WTC11 (cell line): ENCODE measurements around the gene RADIL.

Experiments
- CREB1 ChIP-seq: sonication (generic); formaldehyde crosslinking; IDR thresholded peaks from 2 replicates; pipeline ENCODE4 v1.8.0; 2023; ENCODE audit warnings: mild to moderate bottlenecking, missing genetic modification reagents
- ZNF512 ChIP-seq: sonication (generic); formaldehyde crosslinking; IDR thresholded peaks from 2 replicates; pipeline ENCODE4 v1.8.1; 2022; ENCODE audit warnings: missing genetic modification reagents, borderline replicate concordance
- TF ChIP-seq, protein P1 (sequence below): fragments of 200-600 bp; IDR thresholded peaks from 2 replicates; pipeline ENCODE4 v1.8.0; 2022; ENCODE audit warnings: antibody characterized with exemption

DNA sequence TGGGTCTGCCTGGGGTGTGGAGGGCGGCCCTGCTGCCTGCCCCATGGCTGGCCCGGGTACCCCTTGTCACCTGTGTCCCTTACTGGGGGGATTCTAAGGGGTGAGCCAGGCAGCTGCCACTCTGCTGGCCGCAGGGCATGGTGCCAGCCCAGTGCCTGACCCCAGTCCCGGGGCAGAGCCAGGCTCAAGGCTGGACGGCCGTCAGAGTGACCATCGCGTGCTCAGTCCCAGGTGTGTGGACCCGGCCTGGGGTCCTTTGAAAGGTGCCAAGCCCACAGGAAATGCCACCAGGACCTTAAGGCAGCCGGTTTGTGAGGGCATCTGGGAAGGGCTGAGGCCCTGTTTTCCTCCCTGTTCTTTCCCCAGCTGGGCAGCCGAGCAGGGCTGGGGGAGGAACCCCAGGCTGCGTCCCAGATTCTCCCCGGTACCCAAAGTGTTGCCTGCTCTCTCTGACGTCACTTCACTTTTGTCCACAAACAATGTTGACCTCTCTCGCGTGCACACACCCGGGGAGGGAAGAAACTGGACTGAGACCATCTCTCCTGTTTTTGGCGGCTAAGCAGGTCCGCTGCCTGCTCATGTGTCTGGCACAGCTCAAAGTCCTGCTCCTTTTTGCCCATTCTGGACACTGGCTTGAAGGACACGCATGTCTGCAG lies 59.3 kb downstream of the RADIL start:
- TF ChIP-seq ZNF512 (CRISPR knock-in tag) (no peak), CREB1 (CRISPR knock-in tag) (no peak)
- TF ChIP-seq, protein P1, sequence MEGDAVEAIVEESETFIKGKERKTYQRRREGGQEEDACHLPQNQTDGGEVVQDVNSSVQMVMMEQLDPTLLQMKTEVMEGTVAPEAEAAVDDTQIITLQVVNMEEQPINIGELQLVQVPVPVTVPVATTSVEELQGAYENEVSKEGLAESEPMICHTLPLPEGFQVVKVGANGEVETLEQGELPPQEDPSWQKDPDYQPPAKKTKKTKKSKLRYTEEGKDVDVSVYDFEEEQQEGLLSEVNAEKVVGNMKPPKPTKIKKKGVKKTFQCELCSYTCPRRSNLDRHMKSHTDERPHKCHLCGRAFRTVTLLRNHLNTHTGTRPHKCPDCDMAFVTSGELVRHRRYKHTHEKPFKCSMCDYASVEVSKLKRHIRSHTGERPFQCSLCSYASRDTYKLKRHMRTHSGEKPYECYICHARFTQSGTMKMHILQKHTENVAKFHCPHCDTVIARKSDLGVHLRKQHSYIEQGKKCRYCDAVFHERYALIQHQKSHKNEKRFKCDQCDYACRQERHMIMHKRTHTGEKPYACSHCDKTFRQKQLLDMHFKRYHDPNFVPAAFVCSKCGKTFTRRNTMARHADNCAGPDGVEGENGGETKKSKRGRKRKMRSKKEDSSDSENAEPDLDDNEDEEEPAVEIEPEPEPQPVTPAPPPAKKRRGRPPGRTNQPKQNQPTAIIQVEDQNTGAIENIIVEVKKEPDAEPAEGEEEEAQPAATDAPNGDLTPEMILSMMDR: no peak
